T-helper 1 cell treated with Interleukin-12 subunit alpha and Interleukin-12 subunit beta and Interleukin-4 antibody, amounts not matched to agents 30 μg/mL and 1 μg/mL, for 36 hours (primary cell): ENCODE measurements around the gene CDH24.

Experiments used
- H3K27ac Mint-ChIP-seq: one replicate; pipeline ENCODE4 v1.8.0; 2021; ENCODE audit warnings: mild to moderate bottlenecking, mixed read lengths
- H3K27me3 Mint-ChIP-seq: one replicate; pipeline ENCODE4 v1.8.0; 2021; ENCODE audit warnings: low read depth, mixed read lengths
- H3K36me3 Mint-ChIP-seq: one replicate; pipeline ENCODE4 v1.8.0; 2021; ENCODE audit warnings: low read depth, mixed read lengths
- H3K4me1 Mint-ChIP-seq: one replicate; pipeline ENCODE4 v1.8.0; 2021; ENCODE audit warnings: low read depth, mixed read lengths
- H3K4me3 Mint-ChIP-seq: one replicate; pipeline ENCODE4 v1.8.0; 2021; ENCODE audit warnings: mild to moderate bottlenecking, moderate library complexity, mixed read lengths
- H3K9me3 Mint-ChIP-seq: one replicate; pipeline ENCODE4 v1.8.0; 2021; ENCODE audit warnings: mixed read lengths

CDH24 gene, protein sequence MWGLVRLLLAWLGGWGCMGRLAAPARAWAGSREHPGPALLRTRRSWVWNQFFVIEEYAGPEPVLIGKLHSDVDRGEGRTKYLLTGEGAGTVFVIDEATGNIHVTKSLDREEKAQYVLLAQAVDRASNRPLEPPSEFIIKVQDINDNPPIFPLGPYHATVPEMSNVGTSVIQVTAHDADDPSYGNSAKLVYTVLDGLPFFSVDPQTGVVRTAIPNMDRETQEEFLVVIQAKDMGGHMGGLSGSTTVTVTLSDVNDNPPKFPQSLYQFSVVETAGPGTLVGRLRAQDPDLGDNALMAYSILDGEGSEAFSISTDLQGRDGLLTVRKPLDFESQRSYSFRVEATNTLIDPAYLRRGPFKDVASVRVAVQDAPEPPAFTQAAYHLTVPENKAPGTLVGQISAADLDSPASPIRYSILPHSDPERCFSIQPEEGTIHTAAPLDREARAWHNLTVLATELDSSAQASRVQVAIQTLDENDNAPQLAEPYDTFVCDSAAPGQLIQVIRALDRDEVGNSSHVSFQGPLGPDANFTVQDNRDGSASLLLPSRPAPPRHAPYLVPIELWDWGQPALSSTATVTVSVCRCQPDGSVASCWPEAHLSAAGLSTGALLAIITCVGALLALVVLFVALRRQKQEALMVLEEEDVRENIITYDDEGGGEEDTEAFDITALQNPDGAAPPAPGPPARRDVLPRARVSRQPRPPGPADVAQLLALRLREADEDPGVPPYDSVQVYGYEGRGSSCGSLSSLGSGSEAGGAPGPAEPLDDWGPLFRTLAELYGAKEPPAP

DNA sequence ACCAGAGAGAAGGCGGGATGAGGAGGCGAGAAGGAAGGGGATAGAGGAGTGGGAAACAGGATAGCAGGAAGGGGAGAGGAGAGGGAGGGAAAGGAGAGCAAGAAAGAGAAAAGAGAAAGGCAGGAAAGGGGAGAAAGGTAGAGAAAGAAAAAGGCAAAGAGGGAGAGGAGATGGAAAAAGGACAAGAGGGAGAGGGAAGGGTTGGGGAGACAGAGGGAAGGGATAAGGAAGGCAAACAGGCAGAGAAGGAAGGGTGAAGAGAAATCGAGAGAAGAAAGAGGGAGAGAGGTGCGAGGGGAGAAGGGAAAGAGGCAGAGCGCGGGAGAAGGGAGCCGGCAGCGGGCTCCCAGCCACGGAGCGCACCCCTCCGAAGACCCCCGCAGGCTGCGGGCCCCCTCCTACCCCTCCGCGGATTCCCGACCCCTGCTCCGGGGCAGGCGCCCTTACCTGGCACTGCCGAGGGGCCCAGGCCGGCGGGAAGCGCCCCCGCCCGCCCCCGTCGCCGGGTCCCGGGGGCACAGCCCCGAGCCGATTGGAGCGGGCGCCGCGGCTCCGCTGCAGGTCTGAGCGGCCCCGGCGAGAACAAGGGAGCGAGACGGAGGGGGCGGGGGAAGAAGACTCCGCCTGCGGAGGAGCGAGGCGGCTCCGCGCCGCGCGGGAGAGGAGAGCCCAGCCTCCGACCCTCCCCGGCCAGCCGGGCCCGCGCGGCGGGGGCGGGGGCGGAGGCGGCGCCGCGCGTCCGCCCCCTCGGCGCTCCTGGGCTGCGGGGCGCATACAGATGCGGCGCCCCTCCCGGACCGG, at the start of gene CDH24:
Gene CDH24 (minus strand): TSS at position 565 of the 801 bp plus-strand sequence. CDS start 1,787 bp downstream, outside the sequence.
- Mint-ChIP-seq H3K4me1 (peaks cover 19% of the 10 kb centered on the region), H3K27me3 (peaks cover 12% of the 10 kb centered on the region), H3K4me3 (peak within 1 kb of the TSS; percentile 88), H3K36me3 (peaks cover 19% of the 10 kb centered on the region), H3K27ac (peak within 1 kb of the TSS; percentile 73), H3K9me3 (no peaks in the 10 kb centered on the region)

DNA sequence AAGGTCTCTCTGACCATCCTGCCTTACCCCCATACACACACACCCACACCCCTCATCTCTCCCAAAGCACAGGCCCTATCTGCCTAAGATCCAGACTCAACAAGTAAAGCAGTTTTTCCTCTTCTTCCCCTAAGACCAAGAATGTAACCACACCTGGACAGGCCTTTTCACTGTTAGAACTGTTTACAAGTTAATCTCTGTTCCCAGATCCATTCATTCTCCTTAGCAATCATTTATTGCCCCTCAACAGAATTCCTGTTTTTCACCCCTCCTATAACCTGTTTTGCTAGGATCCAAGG, 49.4 kb upstream of the CDH24 start:
- H3K27ac Mint-ChIP-seq: no peak overlapping the region
- H3K27me3 Mint-ChIP-seq: no peaks in the 10 kb centered on the region
- no peak overlapping the region for H3K4me3 Mint-ChIP-seq
- H3K36me3 Mint-ChIP-seq: no peaks in the 10 kb centered on the region
- H3K4me1 Mint-ChIP-seq: no peaks in the 10 kb centered on the region
- no peaks in the 10 kb centered on the region for H3K9me3 Mint-ChIP-seq

DNA sequence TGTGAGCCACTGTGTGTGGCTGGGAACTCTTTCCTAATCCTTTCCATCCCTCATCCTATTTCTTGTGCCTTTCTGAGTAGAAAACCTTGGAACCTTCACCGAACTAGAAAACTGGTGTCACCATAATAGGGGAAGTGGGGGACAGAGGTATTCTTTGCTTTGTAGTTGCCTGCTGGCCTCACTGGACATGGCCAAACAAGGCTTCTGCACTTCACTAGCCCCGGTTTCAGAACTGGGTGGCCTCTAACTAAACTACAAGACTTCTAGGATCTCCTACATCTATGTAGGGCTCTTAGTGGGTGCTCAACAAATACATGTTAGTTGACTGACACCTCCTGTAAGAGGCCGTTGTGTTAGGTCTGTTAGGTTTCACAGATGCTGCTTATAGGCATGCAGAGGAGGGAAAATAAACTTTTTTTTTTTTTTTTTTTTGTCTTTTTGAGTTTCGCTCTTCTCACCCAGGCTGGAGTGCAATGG, 48.1 kb upstream of the CDH24 start:
- Mint-ChIP-seq H3K27ac (no peak overlapping the region), H3K36me3 (no peaks in the 10 kb centered on the region), H3K9me3 (no peaks in the 10 kb centered on the region), H3K4me3 (no peak overlapping the region), H3K4me1 (no peaks in the 10 kb centered on the region), H3K27me3 (no peaks in the 10 kb centered on the region)

DNA sequence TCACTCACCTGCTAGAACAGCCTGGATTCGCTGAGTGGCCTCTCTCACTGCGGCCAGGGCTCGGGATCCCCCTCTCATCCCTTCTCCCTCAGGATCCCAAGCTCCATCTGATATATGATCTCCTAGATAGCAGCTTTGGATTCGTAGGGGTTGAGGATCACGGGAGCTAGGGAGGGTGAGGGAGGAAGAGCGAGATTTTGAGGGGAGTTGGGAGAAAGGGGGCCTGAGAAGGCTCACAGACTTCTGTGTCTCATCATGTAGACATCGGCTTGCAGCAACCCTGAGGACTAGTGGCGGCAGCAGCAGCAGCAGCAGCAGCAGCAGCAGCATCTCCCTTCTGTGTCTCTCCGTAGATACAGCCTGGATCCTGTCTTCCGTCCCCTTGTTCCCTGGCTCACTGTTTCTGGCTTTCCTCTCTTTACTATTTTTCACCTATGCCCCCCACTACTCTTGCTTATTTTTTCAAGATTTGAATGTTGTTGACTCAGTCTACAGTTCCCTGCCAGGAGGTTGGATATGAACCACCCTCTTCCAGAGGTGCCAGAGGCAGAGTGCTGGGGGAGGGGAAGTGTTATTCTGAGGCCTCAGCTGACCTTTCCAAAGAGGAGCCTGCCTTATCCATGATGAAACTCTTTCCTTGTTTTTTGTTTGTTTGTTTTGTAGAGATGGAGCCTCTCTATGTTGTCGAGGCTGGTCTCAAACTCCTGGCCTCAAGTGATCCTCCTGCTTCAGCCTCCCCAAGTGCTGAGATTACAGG, 47.4 kb upstream of the CDH24 start, which contains the start of gene CIROP:
Gene CIROP (minus strand): TSS at position 399 of the 757 bp plus-strand sequence. CDS start 69 bp downstream, at position 330.
- Mint-ChIP-seq H3K9me3 (no peaks in the 10 kb centered on the region), H3K36me3 (no peaks in the 10 kb centered on the region), H3K27ac (no peak within 1 kb of the TSS), H3K27me3 (no peaks in the 10 kb centered on the region), H3K4me3 (no peak within 1 kb of the TSS), H3K4me1 (no peaks in the 10 kb centered on the region)

DNA sequence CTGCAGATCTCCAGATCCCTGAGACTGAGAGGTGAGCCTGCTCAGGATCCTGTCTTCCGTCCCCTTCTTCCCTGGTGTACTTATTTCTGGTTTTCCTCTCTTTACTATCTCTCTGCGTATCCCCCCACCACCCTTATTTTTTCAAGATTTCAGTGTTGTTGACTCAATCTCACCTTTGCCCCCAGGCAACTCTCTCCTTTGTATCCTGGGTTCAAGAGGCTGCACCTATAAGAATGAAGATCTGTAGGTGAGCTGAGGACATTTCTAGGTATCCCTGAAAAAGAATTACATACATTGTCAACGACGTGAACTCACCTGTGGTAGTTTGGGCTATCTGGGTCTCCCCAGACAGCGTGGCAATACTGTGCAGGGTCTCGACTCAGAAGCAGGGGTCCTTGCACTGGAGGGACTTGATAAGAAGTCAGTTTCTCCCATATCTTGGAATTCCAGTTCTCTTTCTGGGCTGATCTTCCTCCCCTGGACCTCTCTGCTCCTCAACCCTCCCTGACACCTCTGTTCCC, 46.8 kb upstream of the CDH24 start:
- no peak overlapping the region for H3K27ac Mint-ChIP-seq
- H3K4me3 Mint-ChIP-seq: no peak overlapping the region
- no peaks in the 10 kb centered on the region for H3K4me1 Mint-ChIP-seq
- H3K9me3 Mint-ChIP-seq: no peaks in the 10 kb centered on the region
- H3K36me3 Mint-ChIP-seq: peaks cover 2% of the 10 kb centered on the region
- no peaks in the 10 kb centered on the region for H3K27me3 Mint-ChIP-seq

DNA sequence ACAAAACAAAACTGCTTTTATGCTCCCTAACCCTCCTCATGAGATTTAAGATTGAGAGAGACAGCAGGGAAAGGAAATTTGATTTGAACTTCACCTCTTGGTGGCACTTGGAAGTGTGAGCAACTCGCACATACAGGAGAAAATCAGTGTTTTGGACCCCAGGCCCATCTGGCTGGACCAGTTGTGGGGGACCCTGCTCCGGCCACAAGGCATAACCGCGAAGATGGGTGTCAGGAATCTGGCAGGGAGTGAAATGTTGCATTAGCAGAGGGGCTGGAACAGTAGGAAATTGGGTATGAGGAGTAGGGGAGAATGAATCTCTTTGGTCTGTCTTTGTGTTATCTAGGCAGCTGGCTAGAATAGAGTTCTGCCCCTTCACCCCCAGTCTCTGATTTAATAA, 46.3 kb upstream of the CDH24 start:
- peaks cover 3% of the 10 kb centered on the region for H3K36me3 Mint-ChIP-seq
- no peaks in the 10 kb centered on the region for H3K9me3 Mint-ChIP-seq
- no peaks in the 10 kb centered on the region for H3K27me3 Mint-ChIP-seq
- no peak overlapping the region for H3K27ac Mint-ChIP-seq
- H3K4me1 Mint-ChIP-seq: no peaks in the 10 kb centered on the region
- no peak overlapping the region for H3K4me3 Mint-ChIP-seq

DNA sequence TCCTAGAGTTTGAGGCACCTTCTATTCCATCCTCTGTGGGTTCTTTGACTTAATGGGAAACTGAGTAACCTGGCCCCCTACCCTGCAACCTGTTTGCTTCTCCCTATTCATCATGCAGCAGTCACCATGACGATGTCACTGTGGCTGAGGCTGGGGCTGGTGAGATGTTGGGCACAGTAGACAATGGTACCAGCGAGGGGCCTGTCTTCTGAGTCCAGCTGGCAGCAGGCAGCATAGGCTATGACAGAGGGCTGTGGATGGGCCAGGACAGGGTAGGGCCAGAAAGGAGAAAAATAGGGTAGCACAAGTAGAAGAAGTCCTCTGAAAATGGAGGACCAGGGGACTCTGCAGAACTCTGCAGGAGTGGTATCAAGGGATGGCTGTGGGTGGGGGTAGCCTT, 45.5 kb upstream of the CDH24 start:
- H3K9me3 Mint-ChIP-seq: no peaks in the 10 kb centered on the region
- peaks cover 7% of the 10 kb centered on the region for H3K36me3 Mint-ChIP-seq
- H3K27ac Mint-ChIP-seq: no peak overlapping the region
- H3K4me3 Mint-ChIP-seq: no peak overlapping the region
- no peaks in the 10 kb centered on the region for H3K27me3 Mint-ChIP-seq
- peaks cover under 1% of the 10 kb centered on the region for H3K4me1 Mint-ChIP-seq

DNA sequence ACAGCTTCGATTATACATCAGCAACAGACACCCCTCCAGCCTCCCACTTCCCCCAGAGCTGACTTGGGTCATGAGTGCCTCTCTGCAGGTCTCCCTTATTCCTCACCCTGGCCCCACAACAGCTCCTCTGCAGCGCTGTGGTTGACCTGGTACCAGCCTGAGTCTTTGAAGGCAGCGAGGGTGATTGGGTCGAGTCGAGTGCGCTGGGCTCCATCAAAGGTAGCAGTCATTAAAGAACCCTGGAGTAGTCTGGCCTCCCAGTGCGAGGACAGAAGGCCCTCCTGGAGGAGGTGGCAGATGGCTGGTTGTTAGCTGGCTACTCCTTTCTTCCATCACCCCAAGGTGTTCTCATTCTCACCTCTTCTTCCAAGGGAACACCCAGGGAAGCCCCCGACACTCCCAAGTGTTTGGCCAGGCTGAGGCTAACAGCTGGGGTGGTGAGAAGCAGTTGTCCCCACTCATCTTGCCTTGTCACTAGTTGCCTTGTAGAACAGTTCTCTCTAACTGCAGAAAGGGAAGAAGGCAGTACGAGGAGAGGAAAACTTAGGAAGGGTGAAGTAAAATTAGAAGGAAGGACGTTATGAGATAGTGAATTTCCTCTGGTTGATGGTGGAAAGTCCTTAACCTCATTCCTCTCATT, 44.8 kb upstream of the CDH24 start:
- no peak overlapping the region for H3K27ac Mint-ChIP-seq
- no peak overlapping the region for H3K4me3 Mint-ChIP-seq
- H3K27me3 Mint-ChIP-seq: no peaks in the 10 kb centered on the region

DNA sequence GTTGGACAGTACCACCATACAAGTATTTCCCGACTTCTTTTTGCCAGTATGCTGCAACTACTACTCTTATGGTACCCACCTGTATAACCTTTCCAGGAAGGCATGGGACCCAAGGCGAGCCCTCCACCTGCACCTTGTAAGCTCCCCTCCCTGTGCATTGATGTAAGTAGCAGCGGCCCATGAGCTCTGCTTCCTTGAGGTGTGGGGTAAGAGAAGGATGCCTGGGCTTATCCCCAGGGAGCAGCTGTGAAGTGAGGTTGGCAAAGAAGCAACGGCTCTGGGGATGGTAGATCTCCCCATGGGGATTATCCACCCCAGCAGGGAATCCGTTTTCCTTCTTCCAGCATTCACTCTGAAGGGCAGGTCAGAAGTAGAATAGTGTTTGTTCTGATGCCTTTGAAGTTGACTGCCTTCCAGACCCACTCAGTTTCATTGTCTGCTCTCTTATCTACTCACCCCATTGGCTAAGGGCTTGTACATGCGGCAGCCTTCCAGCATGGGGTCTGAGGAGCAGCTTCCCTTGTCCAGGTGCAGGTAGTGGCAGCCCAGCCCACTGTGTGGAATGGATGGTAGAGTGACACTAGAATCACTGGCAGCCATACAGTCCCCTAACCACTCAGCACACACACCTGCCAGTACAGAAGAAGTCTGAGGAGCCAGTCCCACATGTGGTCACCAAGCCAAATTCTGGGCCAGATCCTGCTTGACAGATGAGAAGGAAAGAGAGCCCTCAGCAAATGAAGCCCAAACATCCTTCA, 44.1 kb upstream of the CDH24 start:
- Mint-ChIP-seq H3K4me1 (peaks cover 14% of the 10 kb centered on the region), H3K36me3 (peaks cover 11% of the 10 kb centered on the region), H3K9me3 (no peaks in the 10 kb centered on the region), H3K4me3 (no peak overlapping the region), H3K27me3 (no peaks in the 10 kb centered on the region), H3K27ac (no peak overlapping the region)

More for the DNA sequence above, 44.8 kb upstream of the CDH24 start:
- Mint-ChIP-seq H3K36me3 (peaks cover 8% of the 10 kb centered on the region), H3K4me1 (peaks cover 7% of the 10 kb centered on the region), H3K9me3 (no peaks in the 10 kb centered on the region)

DNA sequence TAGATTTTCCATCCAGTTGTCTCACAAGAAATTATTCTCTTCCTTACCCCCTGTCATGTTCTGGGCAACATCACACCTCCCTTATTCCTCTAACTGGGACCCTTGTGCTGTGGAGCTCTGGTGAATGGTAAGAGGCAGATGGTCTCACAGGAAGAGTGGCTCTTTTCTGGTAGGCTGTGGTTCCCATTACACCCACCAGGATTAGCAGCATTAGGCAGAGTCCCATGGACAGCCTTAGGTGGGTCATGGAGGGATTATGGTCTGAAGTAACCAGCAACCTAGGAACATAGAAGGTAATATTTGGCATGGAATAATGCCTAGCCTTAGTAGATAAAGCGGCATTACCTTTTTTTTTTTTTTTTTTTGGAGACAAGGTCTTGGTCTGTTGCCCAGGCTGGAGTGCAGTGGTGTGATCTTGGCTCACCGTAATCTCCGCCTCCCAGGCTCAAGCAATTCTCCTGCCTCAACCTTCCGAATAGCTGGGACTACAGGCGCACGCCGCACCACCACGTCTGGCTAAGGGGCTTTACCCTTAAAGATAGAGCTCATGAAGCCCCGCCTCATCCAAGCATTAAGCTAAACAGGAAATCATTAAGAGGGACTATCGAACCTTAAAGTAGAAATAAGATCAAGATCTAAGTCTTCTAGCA, 42.0 kb upstream of the CDH24 start:
- Mint-ChIP-seq H3K27me3 (no peaks in the 10 kb centered on the region), H3K4me3 (no peak overlapping the region), H3K4me1 (peaks cover 14% of the 10 kb centered on the region), H3K27ac (no peak overlapping the region), H3K36me3 (peaks cover 11% of the 10 kb centered on the region), H3K9me3 (no peaks in the 10 kb centered on the region)

DNA sequence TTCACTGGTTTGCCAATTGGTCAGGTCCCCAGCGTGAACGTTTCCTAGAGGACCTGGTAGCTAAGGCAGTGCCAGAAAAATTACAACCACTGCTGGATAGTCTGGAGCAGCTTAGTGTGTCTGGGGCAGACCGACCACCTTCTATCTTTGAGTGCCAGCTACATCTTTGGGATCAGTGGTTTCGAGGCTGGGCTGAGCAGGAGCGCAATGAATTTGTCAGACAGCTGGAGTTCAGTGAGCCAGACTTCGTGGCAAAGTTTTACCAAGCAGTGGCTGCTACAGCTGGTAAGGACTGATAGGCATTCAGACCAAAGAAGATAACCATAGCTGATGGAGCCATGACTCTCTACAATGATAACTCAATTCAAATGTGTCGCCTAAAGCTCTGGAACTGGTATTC, 40.5 kb upstream of the CDH24 start:
- peaks cover 14% of the 10 kb centered on the region for H3K36me3 Mint-ChIP-seq
- H3K27me3 Mint-ChIP-seq: no peaks in the 10 kb centered on the region
- peaks cover 19% of the 10 kb centered on the region for H3K4me1 Mint-ChIP-seq
- H3K9me3 Mint-ChIP-seq: no peaks in the 10 kb centered on the region
- peak overlapping the region; percentile 80 for H3K4me3 Mint-ChIP-seq
- H3K27ac Mint-ChIP-seq: no peak overlapping the region

DNA sequence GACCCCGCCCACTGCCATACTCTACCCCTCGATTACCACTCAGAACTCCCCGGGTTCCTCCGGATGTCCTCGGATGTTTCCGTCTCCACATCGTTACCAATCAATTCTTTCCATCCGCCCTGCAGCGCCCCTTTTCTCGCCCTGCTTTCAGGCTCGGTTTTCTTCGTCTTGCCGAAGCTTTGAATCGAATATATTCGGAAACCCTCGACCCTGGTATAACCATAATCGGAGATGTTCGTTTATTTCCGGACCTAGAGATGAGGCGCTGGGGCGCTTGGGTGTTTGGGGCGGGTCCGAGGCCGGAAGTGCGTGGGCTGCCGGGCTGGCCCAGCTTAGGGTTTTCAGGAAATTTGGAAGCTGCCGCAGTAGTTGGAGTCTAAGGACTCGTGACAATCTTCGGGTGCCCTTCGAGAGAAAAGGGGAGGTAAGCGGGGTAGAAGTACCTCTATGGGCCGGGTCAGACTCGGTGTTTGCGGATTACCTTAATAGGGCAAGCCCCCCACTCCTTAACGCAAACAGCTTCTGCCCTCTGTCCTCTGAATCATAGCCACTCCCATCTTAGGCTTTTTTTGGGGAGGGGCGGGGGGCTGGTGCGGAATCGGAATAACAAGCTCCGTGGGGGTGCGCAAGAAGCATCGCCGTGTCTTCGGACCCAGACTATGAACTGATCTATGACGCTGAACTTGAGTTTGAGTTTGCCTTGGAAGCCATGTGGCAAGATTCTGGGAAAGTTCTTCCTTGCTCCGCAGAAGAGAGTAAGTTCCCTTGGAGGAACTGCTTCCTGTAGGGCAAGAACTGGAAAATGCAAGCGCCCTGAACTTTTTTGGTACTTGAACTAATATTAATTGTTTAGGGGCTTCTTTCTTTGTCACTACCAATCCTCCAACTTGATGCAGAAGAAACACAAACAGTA, 38.1 kb upstream of the CDH24 start, which contains the start of gene C14orf119:
Gene C14orf119 (plus strand): TSS at position 310 of the 913 bp plus-strand sequence. CDS start 2,154 bp downstream, outside the sequence.
- Mint-ChIP-seq H3K27ac (no peak within 1 kb of the TSS), H3K4me1 (peaks cover 25% of the 10 kb centered on the region), H3K36me3 (peaks cover 21% of the 10 kb centered on the region), H3K27me3 (no peaks in the 10 kb centered on the region), H3K4me3 (no peak within 1 kb of the TSS), H3K9me3 (no peaks in the 10 kb centered on the region)
